ENCODE results near the gene DNAJC18.
A peak's percentile ranks its signal among the peaks of the same experiment; 100 is the strongest.
"Not testable (repeated sequence)": the region's sequence is repeated elsewhere in the genome, so short reads cannot be mapped to it uniquely, and the experiment has no call there.

Gene DNAJC18

GRCh38 chr5:139386956-139387355, 52.4 kb downstream of the DNAJC18 start:
- DNase-seq (ENCODE audit: low read depth): not testable (repeated sequence)

- no peak for DNase-seq (ENCODE audit: low read depth)
These were observed 53.3 kb downstream of the DNAJC18 start for GRCh38 chr5:139386050-139386438.

- no peak for DNase-seq (ENCODE audit: low read depth)
These were observed 54.0 kb downstream of the DNAJC18 start for GRCh38 chr5:139385061-139386049.

- DNase-seq (ENCODE audit: low read depth): no peak
These were observed 54.7 kb downstream of the DNAJC18 start for GRCh38 chr5:139384591-139385051.

GRCh38 chr5:139383993-139384590, 55.2 kb downstream of the DNAJC18 start:
- DNase-seq (ENCODE audit: low read depth): no peak

GRCh38 chr5:139383275-139383992, 55.9 kb downstream of the DNAJC18 start, which contains the start of gene SLC23A1:
Gene SLC23A1 (minus strand): TSS chr5:139383297. CDS start chr5:139383253, 44 bp downstream.
- no peak for DNase-seq (ENCODE audit: low read depth)

GRCh38 chr5:139382807-139383206, 56.5 kb downstream of the DNAJC18 start:
- no peak for DNase-seq (ENCODE audit: low read depth)

GRCh38 chr5:139381837-139382761, 57.2 kb downstream of the DNAJC18 start:
- no peak for DNase-seq (ENCODE audit: low read depth)

GRCh38 chr5:139379626-139380449, 59.5 kb downstream of the DNAJC18 start:
- no peak for DNase-seq (ENCODE audit: low read depth)

- DNase-seq (ENCODE audit: low read depth): no peak
These were observed 60.4 kb downstream of the DNAJC18 start for GRCh38 chr5:139378941-139379361.

- DNase-seq (ENCODE audit: low read depth): no peak
These were observed 61.1 kb downstream of the DNAJC18 start for GRCh38 chr5:139378101-139378825.

GRCh38 chr5:139377226-139377625, 62.1 kb downstream of the DNAJC18 start:
- no peak for DNase-seq (ENCODE audit: low read depth)

GRCh38 chr5:139376364-139376763, 63.0 kb downstream of the DNAJC18 start:
- no peak for DNase-seq (ENCODE audit: low read depth)

GRCh38 chr5:139374909-139375308, 64.4 kb downstream of the DNAJC18 start:
- DNase-seq (ENCODE audit: low read depth): no peak

- DNase-seq (ENCODE audit: low read depth): no peak
These were observed 67.6 kb downstream of the DNAJC18 start for GRCh38 chr5:139371482-139372435.

- no peak for DNase-seq (ENCODE audit: low read depth)
These were observed 70.1 kb downstream of the DNAJC18 start for GRCh38 chr5:139369181-139369580.

GRCh38 chr5:139368613-139369012, 70.7 kb downstream of the DNAJC18 start:
- peak; percentile 40 for DNase-seq (ENCODE audit: low read depth)

GRCh38 chr5:139364466-139364865, 74.9 kb downstream of the DNAJC18 start:
- DNase-seq (ENCODE audit: low read depth): no peak
